ENCODE measurements around the gene VPS4B.

- TF ChIP-seq CTCF (tag by site-specific recombination; IDR thresholded peaks at IDR 0.05) (no peak), AEBP2 (tag by site-specific recombination; IDR thresholded peaks at IDR 0.05; ENCODE audit: borderline replicate concordance) (no peak), ZNF544 (tag by site-specific recombination; IDR thresholded peaks at IDR 0.05) (no peak), ZSCAN23 (tag by site-specific recombination; IDR thresholded peaks at IDR 0.05) (no peak)
Observed at GRCh38 chr18:63402246-63403162, 19.8 kb downstream of the VPS4B start.

Data from HEK293 (cell line).